HG03108 (cell line): ENCODE data around the gene TRPV2.

Experiments
- ATAC-seq: cut with Tn5 transposase; IDR thresholded peaks from one replicate; pipeline ENCODE4 v1.9.1; 2021; ENCODE audit warnings: moderate library complexity; ENCODE audit not compliant: unreplicated experiment

The TRPV2 gene

GRCh38 chr17:16453493-16453851 lies 38.1 kb downstream of the TRPV2 start:
- ATAC-seq = no peak

DNA sequence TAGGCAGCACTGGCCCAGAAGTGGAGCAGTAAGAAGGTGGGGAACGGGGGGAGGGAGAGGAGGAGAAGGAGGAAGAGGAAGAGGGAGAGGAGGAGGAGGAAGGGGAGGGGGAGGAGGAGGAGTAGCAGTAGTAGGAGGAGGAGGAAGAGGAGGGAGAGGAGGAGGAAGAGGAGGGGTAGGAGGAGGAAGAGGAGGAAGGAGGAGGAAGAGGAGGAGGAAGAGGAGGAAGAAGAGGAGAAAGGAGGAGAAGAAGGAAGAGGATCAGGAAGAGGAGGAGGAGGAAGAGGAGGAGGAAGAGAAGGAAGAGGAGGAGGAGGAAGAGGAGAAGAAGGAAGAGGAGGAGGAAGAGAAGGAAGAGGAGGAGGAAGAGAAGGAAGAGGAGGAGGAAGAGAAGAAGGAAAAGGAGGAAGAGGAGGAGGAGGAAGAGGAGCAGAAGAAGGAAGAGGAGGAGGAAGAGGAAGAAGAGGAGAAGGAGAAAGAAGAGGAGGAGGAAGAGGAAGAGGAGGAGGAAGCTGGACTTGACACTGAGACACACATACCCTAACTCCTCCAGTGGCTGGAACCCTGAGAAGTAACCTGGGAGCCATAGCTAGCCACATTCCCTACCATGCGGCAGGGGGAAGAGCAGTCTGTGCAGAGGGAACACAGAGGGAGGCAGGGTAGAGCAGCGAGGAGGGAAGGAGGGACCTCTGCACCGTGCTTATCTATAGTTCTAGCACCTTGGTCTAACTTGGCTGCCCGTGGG lies 40.8 kb downstream of the TRPV2 start:
- ATAC-seq = no peak

- no peak for ATAC-seq
Observed at GRCh38 chr17:16456742-16457316, 41.5 kb downstream of the TRPV2 start.

- no peak for ATAC-seq
Observed at GRCh38 chr17:16459271-16459670, 43.9 kb downstream of the TRPV2 start.

GRCh38 chr17:16459855-16460550 lies 44.6 kb downstream of the TRPV2 start:
- ATAC-seq = no peak

DNA sequence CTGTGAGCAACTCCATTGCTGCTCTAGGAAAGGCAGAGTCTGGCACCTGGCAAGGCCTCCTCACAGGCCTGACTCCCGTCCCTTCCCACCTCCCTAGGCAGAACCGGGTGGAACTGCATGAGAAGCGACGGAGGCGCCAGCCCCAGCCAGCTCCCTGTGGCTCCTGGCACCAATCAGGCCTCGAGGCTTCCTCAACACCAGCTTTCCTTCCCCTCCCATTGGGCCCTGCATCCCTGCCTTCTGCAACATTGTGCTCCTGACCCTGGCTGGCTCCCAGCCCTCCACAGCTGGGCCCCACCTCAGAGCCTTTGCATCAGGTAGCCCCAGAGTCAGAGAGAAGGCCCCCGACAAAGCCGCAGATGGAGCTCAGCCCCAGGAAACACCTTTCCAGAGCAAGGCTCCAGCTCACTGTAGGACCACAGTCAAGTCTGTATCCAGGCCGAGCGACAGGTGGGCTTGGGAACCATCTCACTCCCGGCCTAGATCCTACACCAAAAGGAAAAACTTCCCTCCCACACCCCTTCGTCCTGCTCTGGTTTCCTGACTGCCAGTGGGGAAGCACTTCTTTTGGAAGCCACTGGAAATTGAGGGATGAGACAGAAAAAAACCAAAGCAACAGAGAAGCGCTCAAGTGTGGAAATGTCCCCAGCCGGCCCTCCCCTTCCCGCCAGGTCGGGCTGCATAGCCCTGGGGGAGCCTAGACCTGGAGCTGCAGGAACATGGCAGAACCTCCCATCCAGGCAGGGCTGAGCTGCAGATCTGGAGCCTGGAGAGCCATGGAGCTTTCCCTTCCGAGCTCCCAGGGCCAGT lies 45.6 kb downstream of the TRPV2 start:
- no peak for ATAC-seq

DNA sequence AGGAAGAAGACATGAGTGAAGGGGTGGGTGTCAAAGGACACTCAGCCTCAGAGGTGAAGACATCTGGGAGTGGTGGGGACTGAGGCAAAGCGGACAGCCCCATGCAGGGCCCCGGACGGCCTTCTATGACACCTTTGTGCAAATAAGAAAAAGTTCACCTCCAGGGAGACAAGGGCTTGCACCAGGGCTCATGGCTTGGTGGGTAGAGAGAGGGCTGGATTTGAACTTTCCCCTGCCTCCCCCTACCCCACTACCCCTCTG lies 46.2 kb downstream of the TRPV2 start:
- ATAC-seq = no peak

- no peak for ATAC-seq
Observed at GRCh38 chr17:16462070-16462864, 46.9 kb downstream of the TRPV2 start.

DNA sequence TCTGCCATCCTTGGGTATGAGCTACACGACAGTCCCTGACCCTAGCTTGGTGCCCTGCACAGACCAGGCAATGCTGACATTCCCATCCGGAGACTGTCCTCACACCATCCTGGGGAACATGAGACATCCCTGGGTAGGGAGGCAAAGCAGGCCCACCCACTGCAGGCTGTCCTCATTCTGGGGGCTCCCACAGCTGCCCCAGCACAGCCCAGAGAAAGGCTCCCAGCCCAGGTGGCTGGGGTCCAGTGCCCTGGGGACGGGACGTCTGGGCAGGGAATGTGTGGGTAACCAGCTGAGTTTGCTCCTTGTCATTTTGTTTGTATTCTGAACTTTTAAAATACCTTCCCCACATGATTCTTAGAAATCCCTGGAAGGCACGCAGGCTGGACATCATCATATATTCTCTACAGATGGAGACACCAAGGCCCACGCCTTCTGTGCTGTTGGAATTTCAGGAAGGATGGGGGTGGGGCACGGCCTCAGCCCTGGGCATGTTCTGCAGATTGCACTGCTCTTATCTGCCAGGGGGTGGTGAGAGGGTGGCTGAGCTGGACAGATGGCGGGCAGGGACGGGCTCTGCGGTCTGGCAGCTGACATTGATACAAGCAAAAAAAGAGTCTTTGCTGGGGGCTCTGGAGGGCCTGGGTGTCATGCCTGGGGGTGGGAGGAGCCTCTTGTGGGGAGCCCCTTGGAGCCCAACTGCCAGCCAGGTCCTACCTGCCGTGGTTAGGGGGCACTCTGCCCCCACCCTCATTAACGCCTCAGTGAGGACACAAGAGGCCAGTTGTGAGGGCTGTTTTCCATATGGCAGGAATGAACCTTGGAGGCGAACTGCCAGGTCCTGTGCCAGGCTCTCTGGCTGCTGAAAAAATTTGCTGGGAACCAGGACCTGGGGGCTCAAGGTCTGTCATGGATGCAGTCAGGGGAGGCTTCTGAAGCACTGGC lies 48.3 kb downstream of the TRPV2 start:
- no peak for ATAC-seq

- no peak for ATAC-seq
Observed at GRCh38 chr17:16464303-16465051, 49.1 kb downstream of the TRPV2 start.

- ATAC-seq = no peak
Observed at GRCh38 chr17:16465052-16465312, 49.6 kb downstream of the TRPV2 start.

- ATAC-seq = no peak
Observed at GRCh38 chr17:16465861-16466338, 50.5 kb downstream of the TRPV2 start.

DNA sequence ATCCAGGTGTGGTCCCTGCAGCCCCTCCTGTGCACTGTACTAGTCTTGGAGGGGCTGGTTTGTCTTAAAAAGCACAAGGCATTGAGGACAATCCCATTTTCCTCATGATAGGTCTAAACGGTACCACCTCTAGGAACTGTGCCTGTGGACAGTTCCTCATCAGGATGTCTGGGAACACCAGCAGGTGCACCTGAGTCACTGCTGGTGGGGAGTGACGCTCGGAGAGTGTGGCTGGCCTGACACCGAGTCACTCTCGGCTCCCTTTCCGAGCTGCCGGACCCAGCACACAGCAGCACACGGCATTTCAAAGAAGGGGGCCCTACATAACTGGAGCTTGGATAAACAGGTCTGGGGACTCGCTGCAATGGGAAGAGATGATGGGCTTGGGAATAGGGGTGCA lies 51.0 kb downstream of the TRPV2 start:
- ATAC-seq = no peak

DNA sequence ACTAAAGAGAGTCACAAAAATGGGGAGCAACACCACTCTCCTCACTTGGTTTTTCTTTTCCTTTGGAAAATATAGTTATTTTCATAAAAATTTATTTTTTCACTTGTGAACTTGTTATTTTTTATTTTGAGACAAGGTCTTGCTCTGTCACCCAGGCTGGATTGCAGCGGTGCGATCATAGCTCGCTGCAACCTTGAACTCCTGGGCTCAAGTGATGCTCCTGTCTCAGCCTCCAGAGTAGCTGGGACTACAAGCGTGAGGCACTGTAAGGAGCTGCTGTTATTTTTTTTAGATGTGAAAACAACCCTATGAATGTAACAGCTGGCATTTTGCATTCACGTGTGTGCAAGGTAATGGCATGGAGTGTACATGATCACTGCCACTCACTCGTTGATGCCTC lies 51.7 kb downstream of the TRPV2 start:
- ATAC-seq = no peak

DNA sequence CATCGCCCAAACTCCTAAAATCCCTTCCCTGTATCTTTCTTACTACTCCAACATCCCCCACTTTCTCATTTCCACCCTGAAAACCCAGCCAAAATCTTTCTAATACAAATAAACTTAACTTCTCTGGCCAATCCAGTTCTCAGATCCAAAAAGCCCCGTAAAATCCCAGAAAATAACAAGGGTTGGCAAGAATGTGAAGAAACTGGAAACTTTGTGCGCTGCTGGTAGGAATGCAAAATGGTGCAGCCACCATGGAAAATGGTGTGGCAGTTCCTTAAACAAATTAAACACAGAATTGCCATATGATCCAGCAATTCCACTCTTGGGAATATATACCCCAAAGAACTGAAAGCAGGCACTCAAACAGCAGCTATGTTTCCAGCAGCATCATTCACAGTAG lies 52.5 kb downstream of the TRPV2 start:
- ATAC-seq = no peak

- no peak for ATAC-seq
Observed at GRCh38 chr17:16468428-16468992, 53.1 kb downstream of the TRPV2 start.

GRCh38 chr17:16470265-16470664 lies 54.9 kb downstream of the TRPV2 start:
- ATAC-seq = no peak

GRCh38 chr17:16471295-16471694 lies 55.9 kb downstream of the TRPV2 start:
- no peak for ATAC-seq

DNA sequence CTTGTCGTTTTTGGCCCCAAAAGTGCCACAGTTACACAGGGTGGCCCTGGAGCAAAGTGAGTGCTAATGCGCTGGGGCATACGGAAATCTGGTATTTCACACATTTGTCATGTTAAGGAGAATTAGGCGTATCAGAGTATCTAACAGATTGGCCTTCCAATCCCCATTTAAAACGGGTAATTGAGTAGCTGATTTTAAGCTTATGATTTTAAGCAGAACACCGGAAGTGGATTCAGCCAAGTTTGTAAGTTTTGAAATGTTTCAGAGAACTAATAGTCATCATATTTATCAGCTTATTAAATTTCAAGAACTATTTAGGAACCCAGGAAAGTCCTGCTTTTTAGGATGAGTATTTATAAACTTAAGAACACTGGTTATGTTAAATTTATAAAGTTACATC lies 57.2 kb downstream of the TRPV2 start:
- no peak for ATAC-seq
